Right lobe of liver (tissue), 6 donors: ENCODE results near the gene TAPBPL. TPM values are rescaled to one million over a fixed set of nuclear protein-coding genes. Genes with fewer than 3 reads are reported as not detected.

Experiments used
- ATAC-seq, 4 donors: fragments of 200-7000 bp; cut with Tn5 transposase; one replicate each; pipeline ENCODE4 v1.9.1; 2020; ENCODE audit warnings: mild to moderate bottlenecking in 4 of 4, moderate library complexity in 4 of 4
- DNase-seq, 3 donors: peaks; one replicate each; pipeline ENCODE4 v3.0.0-alpha.2; 2020
- H3K27ac ChIP-seq, 3 donors: fragments of 200-600 bp; one replicate each; pipeline ENCODE4 v1.8.0; 2022
- H3K27me3 ChIP-seq, 2 donors: fragments of 200-600 bp; one replicate each; pipeline ENCODE4 v1.8.0; 2022
- H3K36me3 ChIP-seq, 4 donors: fragments of 200-600 bp; sonication (generic) in 1 of 4; one replicate each; pipeline versions ENCODE4 v1.5.1 to v1.8.0; 2017 to 2022; ENCODE audit warnings: control low read depth in 1 of 4
- H3K4me1 ChIP-seq, 4 donors: fragments of 200-600 bp; sonication (generic) in 1 of 4; one replicate each; pipeline versions ENCODE4 v1.5.1 to v1.8.0; 2017 to 2022; ENCODE audit warnings: control low read depth in 1 of 4
- H3K4me3 ChIP-seq, 3 donors: fragments of 200-600 bp; one replicate each; pipeline ENCODE4 v1.8.0; 2022
- H3K9me3 ChIP-seq, 4 donors: fragments of 200-600 bp; sonication (generic) in 1 of 4; one replicate each; pipeline versions ENCODE4 v1.5.1 to v1.8.0; 2017 to 2022; ENCODE audit warnings: control low read depth in 1 of 4
- POLR2A ChIP-seq: fragments of 450-650 bp; IDR thresholded peaks from one replicate; pipeline ENCODE4 v1.6.1; 2017; ENCODE audit warnings: antibody characterized with exemption, mild to moderate bottlenecking
- WGBS: methylation state at CpG from one replicate; pipeline ENCODE4 v1.1.6; 2018; ENCODE audit warnings: low coverage, low lambda C conversion rate; ENCODE audit not compliant: insufficient coverage; ENCODE audit errors: missing lambda C conversion rate; 5-methylcytosine and 5-hydroxymethylcytosine counted together
- intact Hi-C, 2 donors: fragments of 100-400 bp; cut with DNase I; formaldehyde crosslinking; loops; one replicate each; pipeline versions ENCODE4 v1.11.2 to v1.14.1; 2022
- long read RNA-seq: library from polyadenylated mRNA; unstranded; transcript quantifications from one replicate; pipeline ENCODE4 v2.0.0, GENCODE V29; 2019
- total RNA-seq, 6 experiments: library from RNA; depleted of rRNA in 2 of 6; stranded (reverse); fragments of >200 nt in 2 of 6; fragmentation: NEBNext Ultra II Directional in 3 of 6; extraction: Animal tissue kit (Norgen Biotek cat#: 25700) in 3 of 6; gene quantifications; one replicate each; pipeline versions ENCODE4 v1.1.0 to v1.2.4, GENCODE V29; 2016 to 2023
- TF ChIP-seq, protein P1 (sequence below), 4 donors: fragments of 200-600 bp in 3 of 4; fragments of 450-650 bp in 1 of 4; IDR thresholded peaks; one replicate each; pipeline versions ENCODE4 v1.5.1 to v1.8.0; 2016 to 2022; ENCODE audit warnings: antibody characterized with exemption in 4 of 4, mild to moderate bottlenecking in 2 of 4
- donor health status: DM: no; HTN: yes; CAD: no.
- donor health status: DM: no; HTN: no; CAD: no.
- donor health status: DM: no; HTN: no; CAD: no.
- donor health status: DM: no; HTN: yes; CAD: no.
- donor health status: DM: no; HTN: yes; CAD: no.

TAPBPL gene
- 10 to 100 TPM; 13.8 to 29.3 (median 21.4) TPM for total RNA-seq
- long read RNA-seq, transcript TAPBPL-201 (7 exons, 1,741 nt): major isoform, 6 of 9 reads
- long read RNA-seq, partial matches to known transcripts: 3 of 9 reads
- long read RNA-seq, other reads (novel, unspliced or antisense): 0 of 9 reads

- TF ChIP-seq, protein P1, sequence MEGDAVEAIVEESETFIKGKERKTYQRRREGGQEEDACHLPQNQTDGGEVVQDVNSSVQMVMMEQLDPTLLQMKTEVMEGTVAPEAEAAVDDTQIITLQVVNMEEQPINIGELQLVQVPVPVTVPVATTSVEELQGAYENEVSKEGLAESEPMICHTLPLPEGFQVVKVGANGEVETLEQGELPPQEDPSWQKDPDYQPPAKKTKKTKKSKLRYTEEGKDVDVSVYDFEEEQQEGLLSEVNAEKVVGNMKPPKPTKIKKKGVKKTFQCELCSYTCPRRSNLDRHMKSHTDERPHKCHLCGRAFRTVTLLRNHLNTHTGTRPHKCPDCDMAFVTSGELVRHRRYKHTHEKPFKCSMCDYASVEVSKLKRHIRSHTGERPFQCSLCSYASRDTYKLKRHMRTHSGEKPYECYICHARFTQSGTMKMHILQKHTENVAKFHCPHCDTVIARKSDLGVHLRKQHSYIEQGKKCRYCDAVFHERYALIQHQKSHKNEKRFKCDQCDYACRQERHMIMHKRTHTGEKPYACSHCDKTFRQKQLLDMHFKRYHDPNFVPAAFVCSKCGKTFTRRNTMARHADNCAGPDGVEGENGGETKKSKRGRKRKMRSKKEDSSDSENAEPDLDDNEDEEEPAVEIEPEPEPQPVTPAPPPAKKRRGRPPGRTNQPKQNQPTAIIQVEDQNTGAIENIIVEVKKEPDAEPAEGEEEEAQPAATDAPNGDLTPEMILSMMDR (IDR thresholded peaks at IDR 0.05): no peak
- peak; percentile 74 for TF ChIP-seq POLR2A
- Histone ChIP-seq H3K9me3 (no peaks in the 10 kb centered on the region), H3K36me3 (peaks cover 0 to 24% (median 0%) of the 10 kb centered on the region in 4 donors), H3K4me3 (peak within 1 kb of the TSS; percentile 79 to 92 (median 80)), H3K4me1 (peaks cover 0 to 13% (median 6%) of the 10 kb centered on the region in 4 donors), H3K27ac (peak within 1 kb of the TSS; percentile 94 to 96 (median 96)), H3K27me3 (no peaks in the 10 kb centered on the region)
- ATAC-seq (peak; percentile 89 to 92 (median 90)), DNase-seq (peak; percentile 82 to 93 (median 90))
- intact Hi-C loops: loop anchor here in 1 of 2 donors (10.0 kb wide), 1 partner anchor 127 kb away; no protein-coding TSS in a partner anchor
- under 1% methylated on average over 22 of the region's 27 CpGs for WGBS
Observed at GRCh38 chr12:6451348-6452244, at the start of gene TAPBPL. Gene TAPBPL, plus strand, starts transcription at chr12:6452042. Its CDS starts 207 bp downstream, at chr12:6452249.

DNA sequence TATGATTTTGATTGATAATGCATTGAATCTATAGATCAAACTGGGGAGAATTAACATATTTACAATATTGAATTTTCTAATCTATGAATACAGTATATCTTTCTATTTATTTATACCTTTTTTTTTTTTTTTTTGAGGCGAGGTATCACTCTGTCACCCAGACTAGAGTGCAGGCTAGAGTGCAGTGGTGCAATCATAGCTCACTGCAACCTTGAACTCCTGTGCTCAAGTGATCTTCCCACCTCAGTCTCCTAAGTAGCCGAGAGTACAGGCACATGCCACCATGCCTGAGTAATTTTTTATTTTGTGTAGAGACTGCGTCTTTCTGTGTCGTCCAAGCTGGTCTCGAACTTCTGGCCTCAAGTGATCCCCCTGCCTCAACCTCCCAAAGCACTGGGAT is 47.5 kb upstream of the TAPBPL start:
- WGBS: 71% methylated on average over 5 of the region's 5 CpGs
- Histone ChIP-seq H3K4me3 (no peak overlapping the region), H3K9me3 (no peaks in the 10 kb centered on the region), H3K36me3 (no peaks in the 10 kb centered on the region), H3K4me1 (no peaks in the 10 kb centered on the region), H3K27ac (no peak overlapping the region), H3K27me3 (no peaks in the 10 kb centered on the region)
- intact Hi-C loops: no loop called here
- DNase-seq (no peak), ATAC-seq (no peak)
- TF ChIP-seq POLR2A: no peak
- TF ChIP-seq, protein P1 (IDR thresholded peaks at IDR 0.05): no peak

DNA sequence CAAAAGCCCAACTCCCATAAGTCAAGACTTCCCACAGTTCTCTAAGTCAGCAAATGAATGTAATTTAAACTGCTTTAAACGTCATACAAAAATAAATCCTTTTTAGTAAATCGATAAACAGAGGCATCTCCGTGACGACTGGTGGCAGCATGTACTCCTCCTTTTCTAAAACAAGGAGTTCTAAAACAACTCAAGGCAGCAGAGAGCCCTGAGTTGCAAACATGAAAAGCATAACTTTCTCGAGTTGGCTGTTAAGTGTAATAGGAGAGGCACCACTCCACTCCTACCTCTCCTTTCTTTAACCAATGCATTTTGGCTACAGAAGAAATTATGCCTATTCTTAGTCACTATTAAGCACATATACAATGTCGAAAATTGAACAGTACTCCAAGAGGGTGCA is 45.9 kb upstream of the TAPBPL start:
- no peaks in the 10 kb centered on the region for H3K27me3 ChIP-seq
- H3K4me3 ChIP-seq: no peak overlapping the region
- no peak overlapping the region for H3K27ac ChIP-seq
- no peaks in the 10 kb centered on the region for H3K4me1 ChIP-seq
- 78% methylated on average over 6 of the region's 6 CpGs for WGBS
- intact Hi-C loops: no loop called here
- ATAC-seq (no peak), DNase-seq (no peak)
- no peaks in the 10 kb centered on the region for H3K9me3 ChIP-seq
- TF ChIP-seq, protein P1 (IDR thresholded peaks at IDR 0.05): no peak
- TF ChIP-seq POLR2A: no peak
- no peaks in the 10 kb centered on the region for H3K36me3 ChIP-seq

- DNase-seq (no peak), ATAC-seq (no peak)
- Histone ChIP-seq H3K27ac (no peak overlapping the region), H3K36me3 (no peaks in the 10 kb centered on the region), H3K4me3 (no peak overlapping the region), H3K4me1 (no peaks in the 10 kb centered on the region), H3K27me3 (no peaks in the 10 kb centered on the region), H3K9me3 (no peaks in the 10 kb centered on the region)
- no peak for TF ChIP-seq POLR2A
- TF ChIP-seq, protein P1 (IDR thresholded peaks at IDR 0.05): no peak
- WGBS: 83% methylated on average over 7 of the region's 10 CpGs
- intact Hi-C loops: no loop called here
Observed at GRCh38 chr12:6407236-6407954, 44.4 kb upstream of the TAPBPL start.
